Activated CD8-positive, alpha-beta memory T cell treated with anti-CD3 and anti-CD28 coated beads, Interleukin-2, amount 50 U/mL, for 1 hour (primary cell): ENCODE measurements around the gene RFNG.

Experiments
- DNase-seq: peaks from one replicate; pipeline ENCODE4 v3.0.0-alpha.2; 2020; ENCODE audit errors: extremely low read depth

RFNG gene

GRCh38 chr17:82089723-82090548, 38.3 kb upstream of the RFNG start:
- DNase-seq, result no peak

- DNase-seq, result no peak
Observed at GRCh38 chr17:82088838-82089722, 37.5 kb upstream of the RFNG start.

GRCh38 chr17:82087961-82088837, 36.6 kb upstream of the RFNG start:
- no peak for DNase-seq

DNA sequence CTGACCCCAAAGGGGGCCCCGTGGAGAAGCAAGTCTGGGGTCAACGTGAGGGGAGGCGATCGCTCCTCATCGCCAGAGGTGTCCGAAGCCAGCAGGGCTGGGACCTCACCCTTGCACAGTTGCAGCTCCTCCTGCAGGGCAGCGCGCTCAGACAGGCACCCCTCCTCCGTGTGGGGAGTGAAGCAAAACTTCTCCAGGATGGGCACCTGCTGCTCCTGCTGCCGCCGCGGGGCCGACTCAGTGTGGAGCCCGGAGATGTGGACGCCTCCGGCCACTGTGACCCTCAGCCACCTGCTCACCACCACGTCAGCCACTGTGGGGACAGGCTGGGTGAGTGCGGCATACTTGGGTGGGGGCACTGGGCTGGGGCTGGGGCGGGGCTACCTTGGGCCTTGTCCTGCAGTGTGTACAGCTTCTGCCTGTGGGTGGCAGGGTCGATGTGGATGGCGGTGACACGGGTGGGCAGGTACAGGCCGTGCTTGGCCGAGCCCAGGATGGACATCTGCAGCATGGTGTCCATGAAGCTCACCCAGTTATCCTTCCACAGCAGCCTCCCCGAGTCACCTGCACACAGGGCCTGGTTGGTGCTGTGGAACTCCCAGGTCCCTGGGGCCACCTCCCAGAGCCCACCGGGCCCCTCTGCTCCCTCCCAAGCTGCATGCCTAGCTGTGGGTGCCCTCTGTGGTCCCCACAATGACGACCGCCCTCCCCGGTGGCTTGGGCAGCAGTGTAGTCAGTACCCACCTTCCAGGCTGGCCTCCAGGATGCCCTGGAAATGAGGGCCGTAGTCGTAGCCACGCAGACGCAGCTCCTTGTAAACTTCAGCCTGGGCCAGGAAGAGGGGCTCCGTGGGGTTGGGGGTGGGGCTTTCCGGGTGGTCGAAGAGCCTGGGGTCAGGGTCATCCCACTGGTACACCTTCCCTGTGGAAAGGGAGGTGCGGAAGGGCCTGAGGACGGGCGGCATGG, 35.6 kb upstream of the RFNG start:
- no peak for DNase-seq

- no peak for DNase-seq
Observed at GRCh38 chr17:82085931-82086764, 34.5 kb upstream of the RFNG start.

DNA sequence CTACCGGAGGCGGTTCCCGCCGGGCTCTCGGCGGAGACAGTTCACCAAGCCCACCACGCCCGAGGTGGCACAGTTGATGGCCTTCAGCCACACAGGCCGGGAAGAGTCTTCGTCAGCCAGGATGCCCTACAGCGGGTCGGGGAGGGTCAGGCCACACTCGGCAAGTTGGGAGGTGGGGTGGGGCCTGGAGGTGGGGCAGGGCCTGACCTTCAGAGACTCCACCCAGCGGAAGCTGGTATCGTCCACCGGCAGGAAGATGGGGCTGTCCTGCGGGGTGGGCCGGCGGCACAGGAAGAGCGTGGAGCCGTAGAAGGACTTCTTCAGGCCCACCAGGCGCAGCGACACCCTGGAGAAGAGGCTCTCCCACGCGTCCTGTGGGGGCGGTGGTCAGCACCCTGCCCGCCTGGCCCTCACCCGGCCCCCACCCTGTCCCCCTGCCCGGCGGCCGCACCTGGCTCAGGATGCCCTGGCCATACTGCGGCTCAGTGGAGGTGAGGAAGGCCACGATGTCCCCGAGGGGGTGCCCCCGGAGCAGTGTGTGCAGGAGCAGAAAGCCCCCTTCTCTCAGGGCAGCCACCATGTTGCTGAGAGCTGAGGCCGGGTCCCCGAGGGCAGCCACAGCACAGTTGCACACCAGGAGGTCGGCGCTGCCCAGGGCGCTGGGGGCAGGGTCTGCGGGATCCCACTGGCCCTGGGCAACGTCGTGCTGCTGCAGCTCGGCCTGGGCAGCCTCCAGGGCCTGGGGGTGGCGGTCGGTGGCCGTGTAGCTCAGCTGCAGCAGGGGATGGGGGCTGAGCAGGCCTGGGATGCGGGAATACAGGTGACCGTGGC, 33.6 kb upstream of the RFNG start:
- DNase-seq, result no peak

DNA sequence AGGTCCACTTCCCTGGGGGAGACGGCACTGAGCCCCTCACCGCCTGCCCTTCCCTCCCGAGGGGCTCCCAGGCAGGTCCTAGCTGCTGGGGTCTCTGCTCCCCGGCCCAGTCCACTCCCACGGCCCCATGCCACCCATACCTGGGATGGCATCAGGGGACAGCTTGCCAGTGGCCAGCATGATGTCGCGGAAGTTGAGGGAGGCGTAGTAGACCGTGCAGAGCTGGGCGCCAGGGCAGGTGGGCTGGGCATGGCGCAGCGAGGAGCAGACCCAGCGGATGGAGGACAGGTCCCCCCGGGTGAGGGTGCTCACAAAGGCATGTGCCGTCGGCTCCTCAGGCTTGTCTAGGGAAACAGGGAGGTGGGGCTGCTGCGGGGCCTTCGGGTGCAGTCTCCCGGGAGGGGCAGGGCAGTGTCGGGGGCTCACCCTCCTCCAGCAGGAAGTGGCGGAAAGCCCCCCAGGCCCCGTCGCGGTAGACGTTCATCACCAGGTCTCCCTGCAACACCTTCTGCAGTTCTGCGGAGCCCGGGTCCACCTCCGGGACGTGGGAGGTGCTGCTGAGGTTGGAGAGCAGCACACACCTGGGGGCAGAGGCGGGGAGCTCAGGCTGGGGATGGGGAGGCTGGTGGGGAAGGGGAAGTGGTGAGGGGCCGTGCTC, 32.9 kb upstream of the RFNG start:
- DNase-seq, result no peak

DNA sequence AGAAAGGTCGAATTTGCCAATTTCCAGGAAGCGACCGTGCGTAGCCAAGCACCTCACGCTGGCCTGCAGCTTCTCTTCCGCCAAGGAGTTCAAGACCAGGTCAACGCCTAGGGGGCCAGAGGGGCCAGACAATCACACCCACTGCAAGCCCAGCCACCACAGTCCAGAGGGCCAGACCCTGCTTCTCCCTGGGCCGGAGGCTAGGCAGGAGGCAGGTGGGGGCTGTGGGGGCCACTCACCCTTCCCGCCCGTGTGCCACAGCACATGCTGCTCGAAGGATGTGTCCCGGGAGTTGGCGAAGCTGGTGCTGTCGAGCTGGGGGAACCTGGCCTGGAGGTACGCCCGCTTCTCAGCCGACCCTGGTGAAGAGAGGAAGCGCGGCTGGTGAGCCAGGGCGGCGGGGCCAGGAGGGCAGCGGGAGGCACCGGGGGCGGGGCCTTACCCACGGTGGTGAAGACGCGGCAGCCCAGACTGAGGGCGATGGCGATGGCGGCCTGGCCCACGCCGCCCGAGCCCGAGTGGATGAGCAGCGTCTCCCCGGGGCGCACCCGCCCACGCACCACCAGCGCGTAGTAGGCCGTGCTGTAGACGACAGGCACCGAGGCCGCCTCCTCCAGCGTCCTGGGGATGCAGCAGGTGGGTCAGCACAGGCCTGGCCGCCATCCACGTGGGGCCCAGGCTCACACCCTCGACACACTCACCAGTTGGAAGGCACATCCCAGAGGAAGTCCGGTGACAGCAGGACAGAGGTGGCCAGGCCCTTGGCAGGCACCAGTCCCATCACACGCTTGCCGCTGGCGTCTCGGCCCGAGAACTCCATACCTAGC, 32.1 kb upstream of the RFNG start:
- DNase-seq, result no peak

- no peak for DNase-seq
Observed at GRCh38 chr17:82083009-82083408, 31.4 kb upstream of the RFNG start.

- DNase-seq, result no peak
Observed at GRCh38 chr17:82082456-82082855, 30.8 kb upstream of the RFNG start.

- DNase-seq, result no peak
Observed at GRCh38 chr17:82081966-82082365, 30.4 kb upstream of the RFNG start.

GRCh38 chr17:82081546-82081945, 29.9 kb upstream of the RFNG start:
- DNase-seq, result no peak

DNA sequence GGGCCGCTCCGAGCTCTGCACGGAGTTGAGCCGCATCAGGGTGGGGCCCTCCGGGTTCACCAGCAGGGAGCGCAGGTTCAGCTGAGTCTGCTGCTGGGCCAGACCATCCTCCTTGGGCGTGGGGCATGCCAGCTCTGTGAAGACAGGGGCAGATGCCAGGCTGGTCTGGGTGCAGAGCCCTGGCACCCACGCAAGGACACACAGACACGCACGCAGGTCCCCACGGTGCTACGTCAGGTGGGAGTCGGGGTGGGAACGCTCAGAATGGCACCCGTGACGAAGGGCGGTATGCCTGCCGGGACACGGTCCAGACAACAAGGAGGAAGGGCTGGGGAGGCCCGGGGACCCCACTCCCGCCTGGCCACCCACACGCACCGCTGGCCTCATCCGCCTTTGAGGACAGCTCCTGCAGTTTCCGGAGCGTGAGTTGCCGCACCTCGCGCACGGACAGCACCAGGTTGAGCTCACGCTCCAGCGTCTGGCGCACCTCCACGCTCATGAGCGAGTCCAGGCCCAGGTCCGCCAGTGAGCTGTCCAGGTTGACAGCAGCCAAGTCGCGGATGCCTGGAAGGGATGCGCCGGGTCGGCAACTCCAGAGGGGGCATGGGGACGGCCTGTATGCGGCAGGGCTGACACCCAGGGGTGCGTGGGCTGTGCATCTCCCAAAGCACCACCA, 29.3 kb upstream of the RFNG start:
- no peak for DNase-seq

GRCh38 chr17:82080048-82080788, 28.6 kb upstream of the RFNG start:
- no peak for DNase-seq

DNA sequence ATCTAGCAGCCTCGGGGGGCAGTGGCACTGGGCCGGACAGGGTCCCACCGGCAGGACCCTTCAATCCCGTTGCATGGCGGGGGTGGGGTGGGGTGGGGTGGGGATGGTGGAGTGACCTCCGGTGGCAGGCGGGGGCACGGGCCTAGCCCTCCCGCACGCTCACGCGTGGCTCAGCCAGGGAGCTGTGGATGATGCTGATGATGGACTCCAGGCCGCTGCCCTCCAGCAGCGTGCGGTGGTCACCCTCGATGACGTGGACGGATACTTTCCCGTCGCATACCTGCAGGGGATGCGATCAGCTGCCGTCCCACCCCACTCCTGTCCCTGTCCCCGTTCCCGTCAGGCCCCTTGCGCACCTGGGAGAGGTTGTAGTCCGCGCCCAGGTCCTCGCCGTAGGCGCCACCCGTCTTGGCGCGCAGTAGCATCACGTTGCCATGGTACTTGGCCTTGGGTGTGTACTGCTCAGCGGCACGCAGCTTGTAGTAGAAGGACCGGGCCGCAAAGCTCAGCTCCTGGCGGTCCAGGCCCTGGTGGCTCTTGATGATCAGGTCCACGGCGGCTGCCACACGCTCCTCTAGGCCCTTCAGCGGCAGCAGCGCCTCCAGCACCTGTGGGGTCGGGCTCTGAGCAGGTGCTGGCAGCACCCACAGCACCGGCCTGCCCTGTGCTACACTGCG, 27.5 kb upstream of the RFNG start:
- DNase-seq, result no peak

- DNase-seq, result no peak
Observed at GRCh38 chr17:82078433-82078832, 26.8 kb upstream of the RFNG start.
